ENCODE measurements around the gene ERF. TPM values are rescaled to one million over a fixed set of nuclear protein-coding genes. Genes with fewer than 3 reads are reported as not detected.

The ERF gene
- total and polyA plus RNA-seq, 2 of the 8 experiments (the other 6 are each of a cell fraction or from before 2014, with no cell fraction given), result 43.7 to 62.7 TPM

DNA sequence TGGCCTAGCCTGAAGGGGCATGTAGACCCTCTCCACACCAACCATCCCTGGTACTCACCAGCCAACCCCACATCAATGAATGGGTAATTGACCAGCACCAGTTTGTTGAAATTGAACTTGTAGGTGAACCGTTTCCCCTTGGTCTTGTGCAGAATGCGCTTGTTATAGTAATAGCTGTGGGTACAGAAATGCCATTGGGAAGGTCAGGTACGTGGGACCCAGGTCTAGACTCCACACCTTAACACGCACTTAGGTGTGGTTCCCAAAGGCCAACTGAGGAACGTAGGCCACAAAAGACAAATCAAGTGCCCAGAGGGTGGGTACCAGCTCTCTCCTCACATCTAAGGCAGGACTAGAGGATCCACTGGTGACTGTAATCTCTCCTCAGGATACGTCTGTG is 5.2 kb downstream of the ERF start:
- Histone ChIP-seq H2BK12ac (ENCODE audit: low read depth, low read length) (no peak overlapping the region; the same call in 1 of the 2 replicates), H4K5ac (ENCODE audit: insufficient read length, low read depth, low read length) (no peak overlapping the region), H3K79me1 (ENCODE audit: low read depth, low read length) (peaks cover 15% of the 10 kb centered on the region), H3K4me2 (ENCODE audit: insufficient read depth in 1 of 2, low read depth in 2 of 2, low read length in 2 of 2) (no peak overlapping the region), H3K9me3 (ENCODE audit: insufficient read depth in 2 of 2, low read depth in 1 of 2, low read length in 1 of 2) (no peaks in the 10 kb centered on the region), H2BK15ac (ENCODE audit: low read length) (0 out of 2 replicates have a peak overlapping the region, but pooled peaks have one; percentile 67), H3K27me3 (replicated peaks in 1 of 4; ENCODE audit: control insufficient read depth in 3 of 4, extremely low read depth in 1 of 4, insufficient read depth in 3 of 4, low read length in 3 of 4) (no peaks in the 10 kb centered on the region), H3K4me1 (replicated peaks in 1 of 4; ENCODE audit: control insufficient read depth in 3 of 4, insufficient read depth in 4 of 4, low read length in 3 of 4) (peaks cover 11 to 33% (median 23%) of the 10 kb centered on the region in 4 experiments), H3K36me3 (ENCODE audit: control insufficient read depth in 2 of 4, insufficient read depth in 4 of 4, low read length in 3 of 4) (peaks cover 0 to 20% (median 4%) of the 10 kb centered on the region in 4 experiments; a peak in 4 of 8 replicates), H2BK120ac (replicated peaks; ENCODE audit: low read depth, low read length) (no peak overlapping the region), H4K8ac (ENCODE audit: extremely low read depth, insufficient read depth, low read length) (no peak overlapping the region), H3K4ac (replicated peaks; ENCODE audit: insufficient read length, low read depth, low read length) (no peak overlapping the region), H2BK5ac (ENCODE audit: low read depth, low read length) (0 out of 2 replicates have a peak overlapping the region, but pooled peaks have one; percentile 26), H4K20me1 (replicated peaks in 1 of 2; ENCODE audit: control insufficient read depth in 1 of 2, insufficient read depth in 2 of 2, low read length in 2 of 2) (peaks cover 6 to 19% of the 10 kb centered on the region in 2 experiments), H2BK20ac (ENCODE audit: low read length) (no peak overlapping the region), H3K14ac (ENCODE audit: insufficient read length) (no peak overlapping the region), H3K23ac (ENCODE audit: insufficient read length) (no peak overlapping the region), H3K27ac (ENCODE audit: low read depth, low read length) (no peak overlapping the region), H3K56ac (replicated peaks; ENCODE audit: insufficient read length, low read depth, low read length) (no peak overlapping the region), H3K23me2 (ENCODE audit: low read depth, low read length) (peaks cover 7% of the 10 kb centered on the region; the same call in 1 of the 2 replicates), H4K91ac (replicated peaks; ENCODE audit: insufficient read length, low read length) (no peak overlapping the region), H2AFZ (ENCODE audit: low read length) (no peak overlapping the region), H3K79me2 (ENCODE audit: control insufficient read depth in 1 of 2, insufficient read depth in 2 of 2, low read length in 2 of 2) (peaks cover 4 to 33% of the 10 kb centered on the region in 2 experiments; a peak in 3 of 4 replicates), H3K9ac (replicated peaks in 1 of 4; ENCODE audit: extremely low read depth in 1 of 4, low read depth in 3 of 4, low read length in 3 of 4) (no peak overlapping the region), H3K18ac (ENCODE audit: extremely low read depth, low read length) (no peak overlapping the region), H3K4me3 (ENCODE audit: extremely low read depth in 1 of 4, insufficient read depth in 2 of 4, low read depth in 3 of 4, low read length in 4 of 4) (no peak overlapping the region), H2AK5ac (ENCODE audit: low read depth, low read length) (no peak overlapping the region; the same call in 1 of the 2 replicates)
- FAIRE-seq, result no peak
- ChIA-PET CTCF (ENCODE audit: partially characterized antibody) (interaction anchor here (0.6 to 11.8 kb wide), 6 partner anchors 10 to 65 kb away, joined by 3 to 260 read pairs (median 40); partner anchors contain the start of gene ERF), POLR2A (ENCODE audit: partially characterized antibody) (interaction anchor here (0.8 to 7.0 kb wide), 7 partner anchors 21 to 141 kb away, joined by 3 to 68 read pairs (median 4); partner anchors contain the start of gene ZNF526)
- DNase-seq (ENCODE audit: low read depth in 1 of 2, low spot score in 2 of 2), result no peak
- WGBS, 2 experiments (ENCODE audit: extremely low coverage in 1 of 2, insufficient coverage in 1 of 2, insufficient read length in 1 of 2, insufficient replicate concordance in 2 of 2, low coverage in 1 of 2, low lambda C conversion rate in 2 of 2, missing lambda C conversion rate in 1 of 2), result 95% methylated on average over 6 of the region's 6 CpGs; no CpG with 5 or more reads in 1 of the 2 experiments
- TF ChIP-seq, protein P1, sequence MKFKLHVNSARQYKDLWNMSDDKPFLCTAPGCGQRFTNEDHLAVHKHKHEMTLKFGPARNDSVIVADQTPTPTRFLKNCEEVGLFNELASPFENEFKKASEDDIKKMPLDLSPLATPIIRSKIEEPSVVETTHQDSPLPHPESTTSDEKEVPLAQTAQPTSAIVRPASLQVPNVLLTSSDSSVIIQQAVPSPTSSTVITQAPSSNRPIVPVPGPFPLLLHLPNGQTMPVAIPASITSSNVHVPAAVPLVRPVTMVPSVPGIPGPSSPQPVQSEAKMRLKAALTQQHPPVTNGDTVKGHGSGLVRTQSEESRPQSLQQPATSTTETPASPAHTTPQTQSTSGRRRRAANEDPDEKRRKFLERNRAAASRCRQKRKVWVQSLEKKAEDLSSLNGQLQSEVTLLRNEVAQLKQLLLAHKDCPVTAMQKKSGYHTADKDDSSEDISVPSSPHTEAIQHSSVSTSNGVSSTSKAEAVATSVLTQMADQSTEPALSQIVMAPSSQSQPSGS (IDR thresholded peaks at IDR 0.05; ENCODE audit: low read length), result no peak
- TF ChIP-seq TEAD4 (IDR thresholded peaks at IDR 0.05; ENCODE audit: low read depth, low read length), result no peak
- TF ChIP-seq KDM1A (IDR thresholded peaks at IDR 0.05; ENCODE audit: borderline replicate concordance, low read length), result no peak
- no peak for TF ChIP-seq POU5F1 (IDR thresholded peaks at IDR 0.05; ENCODE audit: low read depth, low read length)
- TF ChIP-seq HDAC2 (IDR thresholded peaks at IDR 0.05; ENCODE audit: borderline replicate concordance in 1 of 2, low read depth in 2 of 2, low read length in 2 of 2), result no peak
- TF ChIP-seq SP2 (IDR thresholded peaks at IDR 0.05; ENCODE audit: low read length), result no peak
- TF ChIP-seq SP1 (IDR thresholded peaks at IDR 0.05; ENCODE audit: low read depth, low read length), result no peak
